HCT116 (cell line): Measurements from ENCODE around the gene DRG2.

ENCODE experiments used
- CTCF ChIP-seq, 3 experiments: fragments of 200-600 bp in 1 of 3; sonication (generic) in 1 of 3; IDR thresholded peaks in 2 of 3; conservative IDR thresholded peaks in 1 of 3; 2 replicates each; pipeline ENCODE4 v1.5.1; 2012 to 2017; ENCODE audit warnings: low read depth in 2 of 3, low read length in 2 of 3, antibody characterized with exemption in 1 of 3, borderline replicate concordance in 1 of 3, control low read depth in 1 of 3, mild to moderate bottlenecking in 1 of 3, mixed read lengths in 1 of 3, mixed run types in 1 of 3, moderate library complexity in 1 of 3; ENCODE audit not compliant: insufficient read depth in 1 of 3
- RAD21 ChIP-seq: IDR thresholded peaks from 2 replicates; pipeline ENCODE4 v1.6.1; 2012; ENCODE audit warnings: low read depth, mild to moderate bottlenecking
- ZNF274 ChIP-seq: fragments of 200-500 bp; sonication (Bioruptor generic); IDR thresholded peaks from 2 replicates; pipeline ENCODE4 v1.6.1; 2014; ENCODE audit warnings: mild to moderate bottlenecking, low read depth, low read length, inconsistent platforms

DNA sequence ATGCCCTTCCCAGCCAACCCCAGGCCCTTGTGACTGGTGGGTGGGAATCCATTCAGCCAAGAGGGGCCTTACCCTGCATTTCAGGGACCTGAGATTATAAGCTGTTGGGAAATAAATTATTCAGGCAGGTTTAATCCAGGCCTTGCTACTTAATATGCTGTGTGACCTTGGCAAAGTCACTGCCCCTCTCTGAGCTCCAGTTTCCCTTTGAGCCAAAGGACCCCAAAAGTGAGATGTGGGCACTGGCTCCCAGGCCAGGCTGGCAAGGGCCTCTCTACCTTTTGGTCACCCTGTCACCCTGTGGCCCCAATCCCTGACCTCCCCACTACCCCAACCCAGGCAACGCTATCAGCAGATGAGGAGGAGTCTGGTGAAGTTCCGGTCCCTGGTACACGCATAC is 54.7 kb downstream of the DRG2 start:
- TF ChIP-seq CTCF (IDR thresholded peaks at IDR 0.05 in 2 of 3, conservative IDR thresholded peaks at IDR 0.05 in 1 of 3; ENCODE audit: borderline replicate concordance in 1 of 3, insufficient read depth in 1 of 3, low read depth in 2 of 3, low read length in 2 of 3): no peak
- TF ChIP-seq ZNF274: no peak
- no peak for TF ChIP-seq RAD21
